Measurements from ENCODE around the gene TEAD2.
"Not testable (repeated sequence)": the region's sequence is repeated elsewhere in the genome, so short reads cannot be mapped to it uniquely, and the experiment has no call there.

- TF ChIP-seq CTCF (conservative IDR thresholded peaks at IDR 0.05; ENCODE audit: low read depth, low read length); EZH2 (IDR thresholded peaks at IDR 0.05; ENCODE audit: low read length, unreplicated experiment); EZH2phosphoT487 (IDR thresholded peaks at IDR 0.05; ENCODE audit: borderline replicate concordance, low read length): not testable (repeated sequence)
Measured at GRCh38 chr19:49306734-49307133, 55.5 kb downstream of the TEAD2 start.
